Measurements from ENCODE around the gene CCDC171. TPM values are rescaled to one million over a fixed set of nuclear protein-coding genes. Genes with fewer than 3 reads are reported as not detected.

The CCDC171 gene
- total and polyA plus RNA-seq, 2 experiments from 2014 or later = 4.4 to 5.1 TPM

DNA sequence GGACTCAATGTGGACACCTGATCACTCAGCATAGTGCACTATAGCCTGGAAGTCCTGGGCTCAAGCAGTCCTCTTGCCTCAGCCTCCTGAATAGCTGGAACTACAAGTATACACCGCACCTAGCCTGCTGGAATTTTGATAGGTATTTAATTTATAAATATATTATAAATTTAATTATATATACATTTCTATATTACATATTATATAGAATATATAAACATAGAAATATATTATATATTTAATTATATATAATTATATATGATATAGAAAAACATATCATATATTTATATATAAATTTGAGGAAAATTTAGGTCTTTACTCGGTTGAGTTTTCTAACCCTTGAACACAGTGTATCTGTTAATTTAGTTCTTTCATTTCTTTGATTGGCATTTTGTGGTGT, 26.9 kb upstream of the CCDC171 start:
- H3K4me2 ChIP-seq = no peak overlapping the region
- no peak overlapping the region for H3K27ac ChIP-seq (ENCODE audit: low read depth)
- peaks cover 4% of the 10 kb centered on the region; the same call in 1 of the 2 replicates for H3K4me1 ChIP-seq (ENCODE audit: insufficient read depth)
- no peaks in the 10 kb centered on the region for H4K20me1 ChIP-seq (replicated peaks; ENCODE audit: insufficient read depth)
- H3F3A ChIP-seq (replicated peaks; ENCODE audit: low read depth) = no peaks in the 10 kb centered on the region
- H3K4me3 Mint-ChIP-seq = no peak overlapping the region
- H3K4me3 ChIP-seq = no peak overlapping the region
- H3K27me3 ChIP-seq (ENCODE audit: insufficient read depth) = no peaks in the 10 kb centered on the region
- DNase-seq (ENCODE audit: low spot score) = no peak
- peaks cover 3% of the 10 kb centered on the region for H3K27me3 Mint-ChIP-seq (ENCODE audit: insufficient read depth, low read depth, poor library complexity)
- TF ChIP-seq POLR2AphosphoS5 (IDR thresholded peaks at IDR 0.05; ENCODE audit: low read depth) (no peak), NANOG (IDR thresholded peaks at IDR 0.05; ENCODE audit: borderline replicate concordance) (no peak), EZH2phosphoT487 (IDR thresholded peaks at IDR 0.05; ENCODE audit: unreplicated experiment) (no peak), STAT1 (IDR thresholded peaks at IDR 0.05; ENCODE audit: unreplicated experiment) (no peak), EZH2 (IDR thresholded peaks at IDR 0.05; ENCODE audit: low read depth, unreplicated experiment) (no peak), ZNF331 (CRISPR knock-in tag; IDR thresholded peaks at IDR 0.05; ENCODE audit: low read depth) (no peak), JUNB (IDR thresholded peaks at IDR 0.05; ENCODE audit: unreplicated experiment) (no peak), CREB1 (CRISPR knock-in tag; IDR thresholded peaks at IDR 0.05; ENCODE audit: low read depth) (no peak), ZNF114 (CRISPR knock-in tag; IDR thresholded peaks at IDR 0.05) (no peak)
- TF ChIP-seq, protein P1, sequence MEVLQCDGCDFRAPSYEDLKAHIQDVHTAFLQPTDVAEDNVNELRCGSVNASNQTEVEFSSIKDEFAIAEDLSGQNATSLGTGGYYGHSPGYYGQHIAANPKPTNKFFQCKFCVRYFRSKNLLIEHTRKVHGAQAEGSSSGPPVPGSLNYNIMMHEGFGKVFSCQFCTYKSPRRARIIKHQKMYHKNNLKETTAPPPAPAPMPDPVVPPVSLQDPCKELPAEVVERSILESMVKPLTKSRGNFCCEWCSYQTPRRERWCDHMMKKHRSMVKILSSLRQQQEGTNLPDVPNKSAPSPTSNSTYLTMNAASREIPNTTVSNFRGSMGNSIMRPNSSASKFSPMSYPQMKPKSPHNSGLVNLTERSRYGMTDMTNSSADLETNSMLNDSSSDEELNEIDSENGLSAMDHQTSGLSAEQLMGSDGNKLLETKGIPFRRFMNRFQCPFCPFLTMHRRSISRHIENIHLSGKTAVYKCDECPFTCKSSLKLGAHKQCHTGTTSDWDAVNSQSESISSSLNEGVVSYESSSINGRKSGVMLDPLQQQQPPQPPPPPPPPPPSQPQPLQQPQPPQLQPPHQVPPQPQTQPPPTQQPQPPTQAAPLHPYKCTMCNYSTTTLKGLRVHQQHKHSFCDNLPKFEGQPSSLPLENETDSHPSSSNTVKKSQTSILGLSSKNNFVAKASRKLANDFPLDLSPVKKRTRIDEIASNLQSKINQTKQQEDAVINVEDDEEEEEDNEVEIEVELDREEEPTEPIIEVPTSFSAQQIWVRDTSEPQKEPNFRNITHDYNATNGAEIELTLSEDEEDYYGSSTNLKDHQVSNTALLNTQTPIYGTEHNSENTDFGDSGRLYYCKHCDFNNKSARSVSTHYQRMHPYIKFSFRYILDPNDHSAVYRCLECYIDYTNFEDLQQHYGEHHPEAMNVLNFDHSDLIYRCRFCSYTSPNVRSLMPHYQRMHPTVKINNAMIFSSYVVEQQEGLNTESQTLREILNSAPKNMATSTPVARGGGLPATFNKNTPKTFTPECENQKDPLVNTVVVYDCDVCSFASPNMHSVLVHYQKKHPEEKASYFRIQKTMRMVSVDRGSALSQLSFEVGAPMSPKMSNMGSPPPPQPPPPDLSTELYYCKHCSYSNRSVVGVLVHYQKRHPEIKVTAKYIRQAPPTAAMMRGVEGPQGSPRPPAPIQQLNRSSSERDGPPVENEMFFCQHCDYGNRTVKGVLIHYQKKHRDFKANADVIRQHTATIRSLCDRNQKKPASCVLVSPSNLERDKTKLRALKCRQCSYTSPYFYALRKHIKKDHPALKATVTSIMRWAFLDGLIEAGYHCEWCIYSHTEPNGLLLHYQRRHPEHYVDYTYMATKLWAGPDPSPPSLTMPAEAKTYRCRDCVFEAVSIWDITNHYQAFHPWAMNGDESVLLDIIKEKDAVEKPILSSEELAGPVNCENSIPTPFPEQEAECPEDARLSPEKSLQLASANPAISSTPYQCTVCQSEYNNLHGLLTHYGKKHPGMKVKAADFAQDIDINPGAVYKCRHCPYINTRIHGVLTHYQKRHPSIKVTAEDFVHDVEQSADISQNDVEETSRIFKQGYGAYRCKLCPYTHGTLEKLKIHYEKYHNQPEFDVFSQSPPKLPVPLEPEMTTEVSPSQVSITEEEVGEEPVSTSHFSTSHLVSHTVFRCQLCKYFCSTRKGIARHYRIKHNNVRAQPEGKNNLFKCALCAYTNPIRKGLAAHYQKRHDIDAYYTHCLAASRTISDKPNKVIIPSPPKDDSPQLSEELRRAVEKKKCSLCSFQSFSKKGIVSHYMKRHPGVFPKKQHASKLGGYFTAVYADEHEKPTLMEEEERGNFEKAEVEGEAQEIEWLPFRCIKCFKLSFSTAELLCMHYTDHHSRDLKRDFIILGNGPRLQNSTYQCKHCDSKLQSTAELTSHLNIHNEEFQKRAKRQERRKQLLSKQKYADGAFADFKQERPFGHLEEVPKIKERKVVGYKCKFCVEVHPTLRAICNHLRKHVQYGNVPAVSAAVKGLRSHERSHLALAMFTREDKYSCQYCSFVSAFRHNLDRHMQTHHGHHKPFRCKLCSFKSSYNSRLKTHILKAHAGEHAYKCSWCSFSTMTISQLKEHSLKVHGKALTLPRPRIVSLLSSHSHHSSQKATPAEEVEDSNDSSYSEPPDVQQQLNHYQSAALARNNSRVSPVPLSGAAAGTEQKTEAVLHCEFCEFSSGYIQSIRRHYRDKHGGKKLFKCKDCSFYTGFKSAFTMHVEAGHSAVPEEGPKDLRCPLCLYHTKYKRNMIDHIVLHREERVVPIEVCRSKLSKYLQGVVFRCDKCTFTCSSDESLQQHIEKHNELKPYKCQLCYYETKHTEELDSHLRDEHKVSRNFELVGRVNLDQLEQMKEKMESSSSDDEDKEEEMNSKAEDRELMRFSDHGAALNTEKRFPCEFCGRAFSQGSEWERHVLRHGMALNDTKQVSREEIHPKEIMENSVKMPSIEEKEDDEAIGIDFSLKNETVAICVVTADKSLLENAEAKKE (CRISPR knock-in tag; IDR thresholded peaks at IDR 0.05) = no peak
- TF ChIP-seq, protein P2, sequence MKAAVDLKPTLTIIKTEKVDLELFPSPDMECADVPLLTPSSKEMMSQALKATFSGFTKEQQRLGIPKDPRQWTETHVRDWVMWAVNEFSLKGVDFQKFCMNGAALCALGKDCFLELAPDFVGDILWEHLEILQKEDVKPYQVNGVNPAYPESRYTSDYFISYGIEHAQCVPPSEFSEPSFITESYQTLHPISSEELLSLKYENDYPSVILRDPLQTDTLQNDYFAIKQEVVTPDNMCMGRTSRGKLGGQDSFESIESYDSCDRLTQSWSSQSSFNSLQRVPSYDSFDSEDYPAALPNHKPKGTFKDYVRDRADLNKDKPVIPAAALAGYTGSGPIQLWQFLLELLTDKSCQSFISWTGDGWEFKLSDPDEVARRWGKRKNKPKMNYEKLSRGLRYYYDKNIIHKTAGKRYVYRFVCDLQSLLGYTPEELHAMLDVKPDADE (IDR thresholded peaks at IDR 0.05) = no peak
- TF ChIP-seq, protein P3, sequence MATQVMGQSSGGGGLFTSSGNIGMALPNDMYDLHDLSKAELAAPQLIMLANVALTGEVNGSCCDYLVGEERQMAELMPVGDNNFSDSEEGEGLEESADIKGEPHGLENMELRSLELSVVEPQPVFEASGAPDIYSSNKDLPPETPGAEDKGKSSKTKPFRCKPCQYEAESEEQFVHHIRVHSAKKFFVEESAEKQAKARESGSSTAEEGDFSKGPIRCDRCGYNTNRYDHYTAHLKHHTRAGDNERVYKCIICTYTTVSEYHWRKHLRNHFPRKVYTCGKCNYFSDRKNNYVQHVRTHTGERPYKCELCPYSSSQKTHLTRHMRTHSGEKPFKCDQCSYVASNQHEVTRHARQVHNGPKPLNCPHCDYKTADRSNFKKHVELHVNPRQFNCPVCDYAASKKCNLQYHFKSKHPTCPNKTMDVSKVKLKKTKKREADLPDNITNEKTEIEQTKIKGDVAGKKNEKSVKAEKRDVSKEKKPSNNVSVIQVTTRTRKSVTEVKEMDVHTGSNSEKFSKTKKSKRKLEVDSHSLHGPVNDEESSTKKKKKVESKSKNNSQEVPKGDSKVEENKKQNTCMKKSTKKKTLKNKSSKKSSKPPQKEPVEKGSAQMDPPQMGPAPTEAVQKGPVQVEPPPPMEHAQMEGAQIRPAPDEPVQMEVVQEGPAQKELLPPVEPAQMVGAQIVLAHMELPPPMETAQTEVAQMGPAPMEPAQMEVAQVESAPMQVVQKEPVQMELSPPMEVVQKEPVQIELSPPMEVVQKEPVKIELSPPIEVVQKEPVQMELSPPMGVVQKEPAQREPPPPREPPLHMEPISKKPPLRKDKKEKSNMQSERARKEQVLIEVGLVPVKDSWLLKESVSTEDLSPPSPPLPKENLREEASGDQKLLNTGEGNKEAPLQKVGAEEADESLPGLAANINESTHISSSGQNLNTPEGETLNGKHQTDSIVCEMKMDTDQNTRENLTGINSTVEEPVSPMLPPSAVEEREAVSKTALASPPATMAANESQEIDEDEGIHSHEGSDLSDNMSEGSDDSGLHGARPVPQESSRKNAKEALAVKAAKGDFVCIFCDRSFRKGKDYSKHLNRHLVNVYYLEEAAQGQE (IDR thresholded peaks at IDR 0.05; ENCODE audit: unreplicated experiment) = no peak
- TF ChIP-seq, protein P4, sequence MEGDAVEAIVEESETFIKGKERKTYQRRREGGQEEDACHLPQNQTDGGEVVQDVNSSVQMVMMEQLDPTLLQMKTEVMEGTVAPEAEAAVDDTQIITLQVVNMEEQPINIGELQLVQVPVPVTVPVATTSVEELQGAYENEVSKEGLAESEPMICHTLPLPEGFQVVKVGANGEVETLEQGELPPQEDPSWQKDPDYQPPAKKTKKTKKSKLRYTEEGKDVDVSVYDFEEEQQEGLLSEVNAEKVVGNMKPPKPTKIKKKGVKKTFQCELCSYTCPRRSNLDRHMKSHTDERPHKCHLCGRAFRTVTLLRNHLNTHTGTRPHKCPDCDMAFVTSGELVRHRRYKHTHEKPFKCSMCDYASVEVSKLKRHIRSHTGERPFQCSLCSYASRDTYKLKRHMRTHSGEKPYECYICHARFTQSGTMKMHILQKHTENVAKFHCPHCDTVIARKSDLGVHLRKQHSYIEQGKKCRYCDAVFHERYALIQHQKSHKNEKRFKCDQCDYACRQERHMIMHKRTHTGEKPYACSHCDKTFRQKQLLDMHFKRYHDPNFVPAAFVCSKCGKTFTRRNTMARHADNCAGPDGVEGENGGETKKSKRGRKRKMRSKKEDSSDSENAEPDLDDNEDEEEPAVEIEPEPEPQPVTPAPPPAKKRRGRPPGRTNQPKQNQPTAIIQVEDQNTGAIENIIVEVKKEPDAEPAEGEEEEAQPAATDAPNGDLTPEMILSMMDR (conservative IDR thresholded peaks at IDR 0.05; ENCODE audit: low read depth in 2 of 2) = no peak
- no peaks in the 10 kb centered on the region for H3K36me3 Mint-ChIP-seq (ENCODE audit: low read depth)
- no peak overlapping the region for H3K27ac Mint-ChIP-seq
- no peak for ATAC-seq
- H3K9me3 Mint-ChIP-seq = peaks cover 2% of the 10 kb centered on the region; the same call in 1 of the 3 replicates
- H3K36me3 ChIP-seq (ENCODE audit: insufficient read depth) = no peaks in the 10 kb centered on the region
- H3K9me2 ChIP-seq (ENCODE audit: insufficient read depth) = 0 out of 2 replicates have a peak, but pooled peaks cover 3% of the 10 kb centered on the region
- H3K4me1 Mint-ChIP-seq = peaks cover 2% of the 10 kb centered on the region; the same call in 2 of the 3 replicates
- no peak overlapping the region for H2AFZ ChIP-seq
- H3K79me2 ChIP-seq (replicated peaks; ENCODE audit: insufficient read depth) = no peaks in the 10 kb centered on the region

All from GM23338 (cell line).